Right kidney (tissue), 1 donor: ENCODE results near the gene ZDHHC14.

Experiments used
- DNase-seq: peaks from one replicate; pipeline ENCODE4 v3.0.0-alpha.2; 2016

The ZDHHC14 gene

GRCh38 chr6:157599191-157599590, 218.2 kb downstream of the ZDHHC14 start:
- no peak for DNase-seq

GRCh38 chr6:157600807-157601206, 219.8 kb downstream of the ZDHHC14 start:
- DNase-seq = no peak

- DNase-seq = no peak
Measured at GRCh38 chr6:157602521-157603295, 221.7 kb downstream of the ZDHHC14 start.

- DNase-seq = no peak
Measured at GRCh38 chr6:157603314-157603940, 222.4 kb downstream of the ZDHHC14 start.

- no peak for DNase-seq
Measured at GRCh38 chr6:157603971-157604370, 223.0 kb downstream of the ZDHHC14 start.

GRCh38 chr6:157604816-157605215, 223.8 kb downstream of the ZDHHC14 start:
- DNase-seq = no peak

- no peak for DNase-seq
Measured at GRCh38 chr6:157605484-157605883, 224.5 kb downstream of the ZDHHC14 start.

GRCh38 chr6:157606516-157606915, 225.5 kb downstream of the ZDHHC14 start:
- no peak for DNase-seq

- no peak for DNase-seq
Measured at GRCh38 chr6:157607317-157608109, 226.5 kb downstream of the ZDHHC14 start.

- DNase-seq = no peak
Measured at GRCh38 chr6:157608221-157609075, 227.5 kb downstream of the ZDHHC14 start.

- DNase-seq = no peak
Measured at GRCh38 chr6:157609117-157609516, 228.1 kb downstream of the ZDHHC14 start.

- DNase-seq = no peak
Measured at GRCh38 chr6:157609556-157609955, 228.6 kb downstream of the ZDHHC14 start.

GRCh38 chr6:157610451-157610999, 229.5 kb downstream of the ZDHHC14 start:
- no peak for DNase-seq

GRCh38 chr6:157611406-157611805, 230.4 kb downstream of the ZDHHC14 start:
- DNase-seq = no peak

- no peak for DNase-seq
Measured at GRCh38 chr6:157613011-157613522, 232.1 kb downstream of the ZDHHC14 start.

- no peak for DNase-seq
Measured at GRCh38 chr6:157614026-157614568, 233.1 kb downstream of the ZDHHC14 start.

- no peak for DNase-seq
Measured at GRCh38 chr6:157615420-157615769, 234.4 kb downstream of the ZDHHC14 start.

GRCh38 chr6:157615951-157616350, 235.0 kb downstream of the ZDHHC14 start:
- DNase-seq = no peak

GRCh38 chr6:157620944-157621343, 240.0 kb downstream of the ZDHHC14 start:
- DNase-seq = no peak

- no peak for DNase-seq
Measured at GRCh38 chr6:157621406-157621805, 240.4 kb downstream of the ZDHHC14 start.

GRCh38 chr6:157622427-157622826, 241.4 kb downstream of the ZDHHC14 start:
- no peak for DNase-seq
